ENCODE measurements around the gene FOXD4L5.
"Not testable (repeated sequence)": the region's sequence is repeated elsewhere in the genome, so short reads cannot be mapped to it uniquely, and the experiment has no call there.

Gene FOXD4L5

GRCh38 chr9:65285109-65285508 is at the start of gene FOXD4L5:
Gene FOXD4L5, minus strand, starts transcription at chr9:65285209. Its CDS starts 832 bp downstream, at chr9:65284377.
- not testable (repeated sequence) for DNase-seq (ENCODE audit: insufficient read length, low spot score); FAIRE-seq

GRCh38 chr9:65283943-65284342 is 1.1 kb downstream of the FOXD4L5 start:
- not testable (repeated sequence) for FAIRE-seq; DNase-seq (ENCODE audit: insufficient read length, low spot score)

- FAIRE-seq; DNase-seq (ENCODE audit: insufficient read length, low spot score): not testable (repeated sequence)
These were observed 2.0 kb downstream of the FOXD4L5 start for GRCh38 chr9:65282976-65283375.
